ENCODE results near the gene KHNYN.

The KHNYN gene

GRCh38 chr14:24409192-24409591 lies 20.6 kb upstream of the KHNYN start:
- no peak overlapping the region for H3K4me3 ChIP-seq
- no peaks in the 10 kb centered on the region for H3K36me3 ChIP-seq (replicated peaks)
- no peaks in the 10 kb centered on the region for H3K9me3 ChIP-seq
- H3K27me3 ChIP-seq (ENCODE audit: low read depth), result no peaks in the 10 kb centered on the region
- in situ Hi-C loops (cut with MboI; ENCODE audit: low sequenced_read_pairs), result no loop called here
- peaks cover 11% of the 10 kb centered on the region for H3K4me1 ChIP-seq
- no peak for DNase-seq (ENCODE audit: low spot score in 2 of 2)

- in situ Hi-C loops (cut with MboI; ENCODE audit: low sequenced_read_pairs), result no loop called here
- DNase-seq (ENCODE audit: low spot score in 2 of 2), result no peak
- Histone ChIP-seq H3K36me3 (replicated peaks) (no peaks in the 10 kb centered on the region), H3K4me1 (peaks cover 3% of the 10 kb centered on the region; the same call in 1 of the 2 replicates), H3K4me3 (no peak overlapping the region), H3K27me3 (ENCODE audit: low read depth) (no peaks in the 10 kb centered on the region), H3K9me3 (no peaks in the 10 kb centered on the region)
Observed at GRCh38 chr14:24409956-24410355, 19.8 kb upstream of the KHNYN start.

GRCh38 chr14:24411443-24412389 lies 18.0 kb upstream of the KHNYN start:
- Histone ChIP-seq H3K4me3 (no peak overlapping the region), H3K4me1 (no peaks in the 10 kb centered on the region), H3K36me3 (replicated peaks) (no peaks in the 10 kb centered on the region), H3K27me3 (ENCODE audit: low read depth) (no peaks in the 10 kb centered on the region), H3K9me3 (no peaks in the 10 kb centered on the region)
- DNase-seq (ENCODE audit: low spot score in 2 of 2), result peak; percentile 37 to 59
- in situ Hi-C loops (cut with MboI; ENCODE audit: low sequenced_read_pairs), result no loop called here

DNA sequence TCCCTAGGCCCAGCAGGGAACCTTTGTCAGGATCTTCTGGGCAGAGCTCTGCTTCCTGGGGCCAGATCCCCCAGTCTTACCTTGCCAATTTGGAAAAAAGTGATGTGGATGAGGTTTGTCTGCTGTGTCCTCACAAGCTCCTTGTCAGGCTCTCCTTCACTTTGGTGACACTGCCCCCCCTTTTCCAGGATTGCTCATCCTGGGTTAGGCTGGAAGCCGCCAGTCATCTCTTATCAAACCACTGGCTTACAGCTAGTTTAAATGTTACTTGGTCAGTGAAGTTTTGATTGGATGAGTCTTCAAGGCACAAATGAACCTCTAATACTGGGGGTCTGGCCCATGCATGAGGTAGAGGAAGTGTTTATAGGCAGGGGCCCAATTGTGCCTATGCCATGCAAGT lies 15.7 kb upstream of the KHNYN start:
- Histone ChIP-seq H3K36me3 (replicated peaks) (no peaks in the 10 kb centered on the region), H3K9me3 (no peaks in the 10 kb centered on the region), H3K27me3 (ENCODE audit: low read depth) (no peaks in the 10 kb centered on the region), H3K4me1 (no peaks in the 10 kb centered on the region), H3K4me3 (no peak overlapping the region)
- DNase-seq (ENCODE audit: low spot score in 2 of 2), result no peak
- in situ Hi-C loops (cut with MboI; ENCODE audit: low sequenced_read_pairs), result no loop called here

- Histone ChIP-seq H3K4me1 (no peaks in the 10 kb centered on the region), H3K9me3 (no peaks in the 10 kb centered on the region), H3K4me3 (no peak overlapping the region), H3K36me3 (replicated peaks) (no peaks in the 10 kb centered on the region), H3K27me3 (ENCODE audit: low read depth) (no peaks in the 10 kb centered on the region)
- in situ Hi-C loops (cut with MboI; ENCODE audit: low sequenced_read_pairs), result no loop called here
- no peak for DNase-seq (ENCODE audit: low spot score in 2 of 2)
Observed at GRCh38 chr14:24414732-24415420, 14.9 kb upstream of the KHNYN start.

DNA sequence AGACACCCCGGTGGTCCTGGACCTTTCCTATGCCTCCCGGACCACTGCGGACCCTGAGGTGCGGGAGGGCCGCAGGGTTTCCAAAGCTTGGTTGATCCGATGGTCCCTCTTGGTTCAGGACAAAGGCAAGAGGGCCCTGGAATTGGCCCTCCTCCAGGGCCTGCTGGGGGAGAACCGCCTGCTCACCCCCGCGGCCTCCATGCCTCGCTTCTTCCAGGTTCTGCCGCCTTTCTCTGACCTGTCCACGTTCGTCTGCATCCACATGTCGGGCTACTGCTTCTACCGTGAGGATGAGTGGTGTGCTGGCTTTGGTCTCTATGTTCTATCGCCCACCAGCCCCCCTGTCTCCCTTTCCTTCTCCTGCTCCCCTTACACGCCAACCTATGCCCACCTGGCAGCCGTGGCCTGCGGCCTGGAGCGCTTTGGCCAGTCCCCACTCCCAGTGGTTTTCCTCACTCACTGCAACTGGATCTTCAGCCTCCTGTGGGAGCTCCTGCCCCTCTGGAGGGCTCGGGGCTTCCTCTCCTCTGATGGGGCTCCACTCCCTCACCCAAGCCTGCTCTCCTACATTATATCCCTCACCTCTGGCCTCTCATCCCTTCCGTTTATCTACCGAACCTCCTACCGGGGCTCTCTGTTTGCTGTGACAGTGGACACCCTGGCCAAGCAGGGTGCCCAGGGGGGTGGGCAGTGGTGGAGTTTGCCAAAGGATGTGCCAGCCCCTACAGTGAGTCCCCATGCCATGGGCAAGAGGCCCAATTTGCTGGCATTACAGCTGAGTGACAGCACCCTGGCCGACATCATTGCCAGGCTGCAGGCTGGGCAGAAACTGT lies 14.1 kb upstream of the KHNYN start:
- H3K4me1 ChIP-seq, result no peaks in the 10 kb centered on the region
- in situ Hi-C loops (cut with MboI; ENCODE audit: low sequenced_read_pairs), result no loop called here

GRCh38 chr14:24416254-24416931 lies 13.4 kb upstream of the KHNYN start:
- in situ Hi-C loops (cut with MboI; ENCODE audit: low sequenced_read_pairs), result no loop called here
- Histone ChIP-seq H3K4me1 (no peaks in the 10 kb centered on the region), H3K4me3 (no peak overlapping the region), H3K36me3 (replicated peaks) (no peaks in the 10 kb centered on the region), H3K27me3 (ENCODE audit: low read depth) (no peaks in the 10 kb centered on the region), H3K9me3 (no peaks in the 10 kb centered on the region)
- DNase-seq (ENCODE audit: low spot score in 2 of 2), result no peak

More for the DNA sequence above, 14.1 kb upstream of the KHNYN start:
- Histone ChIP-seq H3K27me3 (ENCODE audit: low read depth) (no peaks in the 10 kb centered on the region), H3K36me3 (replicated peaks) (no peaks in the 10 kb centered on the region), H3K4me3 (no peak overlapping the region), H3K9me3 (no peaks in the 10 kb centered on the region)
- DNase-seq (ENCODE audit: low spot score in 2 of 2), result no peak

GRCh38 chr14:24416932-24417619 lies 12.7 kb upstream of the KHNYN start:
- no peak for DNase-seq (ENCODE audit: low spot score in 2 of 2)

DNA sequence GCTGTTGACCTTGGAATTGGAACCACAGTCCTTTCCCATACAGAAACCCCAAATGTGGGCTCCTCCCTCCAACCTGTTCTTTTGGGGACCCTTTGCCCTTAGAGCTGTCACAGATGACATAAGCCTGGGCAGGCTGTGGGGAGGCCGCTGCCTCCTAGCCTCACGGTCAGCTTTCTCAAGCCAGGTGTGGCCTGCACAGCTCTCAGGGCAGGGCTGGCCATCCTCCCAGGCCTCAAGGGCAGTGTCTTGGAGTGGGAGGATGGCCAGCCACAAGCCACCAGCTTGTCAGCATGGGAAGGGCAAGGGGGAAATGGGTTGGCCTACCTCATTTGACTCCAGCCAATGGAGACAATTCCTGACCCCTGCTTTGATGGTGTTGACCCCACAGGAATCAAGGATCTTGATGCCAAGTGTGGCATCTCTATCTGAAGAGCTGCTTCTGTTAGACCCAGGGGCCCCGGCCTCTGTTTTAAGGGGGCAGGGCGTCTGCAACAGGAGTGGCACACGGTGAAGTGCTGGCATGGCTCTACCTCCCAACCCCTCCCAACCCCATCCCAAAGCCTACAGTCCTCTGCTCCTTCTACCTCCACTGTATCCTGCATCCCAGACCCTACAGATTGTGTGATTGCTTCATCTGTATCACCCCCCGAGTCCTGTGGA lies 11.8 kb upstream of the KHNYN start:
- Histone ChIP-seq H3K4me1 (no peaks in the 10 kb centered on the region), H3K27me3 (ENCODE audit: low read depth) (no peaks in the 10 kb centered on the region), H3K9me3 (no peaks in the 10 kb centered on the region), H3K36me3 (replicated peaks) (no peaks in the 10 kb centered on the region), H3K4me3 (no peak overlapping the region)
- DNase-seq (ENCODE audit: low spot score in 2 of 2), result no peak
- in situ Hi-C loops (cut with MboI; ENCODE audit: low sequenced_read_pairs), result no loop called here

More at GRCh38 chr14:24416932-24417619, 12.7 kb upstream of the KHNYN start:
- H3K4me1 ChIP-seq, result no peaks in the 10 kb centered on the region
- H3K27me3 ChIP-seq (ENCODE audit: low read depth), result no peaks in the 10 kb centered on the region
- no peaks in the 10 kb centered on the region for H3K9me3 ChIP-seq
- no peaks in the 10 kb centered on the region for H3K36me3 ChIP-seq (replicated peaks)
- in situ Hi-C loops (cut with MboI; ENCODE audit: low sequenced_read_pairs), result no loop called here
- no peak overlapping the region for H3K4me3 ChIP-seq

- Histone ChIP-seq H3K27me3 (ENCODE audit: low read depth) (no peaks in the 10 kb centered on the region), H3K4me1 (no peaks in the 10 kb centered on the region), H3K9me3 (no peaks in the 10 kb centered on the region), H3K36me3 (replicated peaks) (no peaks in the 10 kb centered on the region), H3K4me3 (no peak overlapping the region)
- DNase-seq (ENCODE audit: low spot score in 2 of 2), result no peak
- in situ Hi-C loops (cut with MboI; ENCODE audit: low sequenced_read_pairs), result no loop called here
Observed at GRCh38 chr14:24418492-24418873, 11.3 kb upstream of the KHNYN start.

GRCh38 chr14:24422261-24422660 lies 7.5 kb upstream of the KHNYN start:
- Histone ChIP-seq H3K27me3 (ENCODE audit: low read depth) (no peaks in the 10 kb centered on the region), H3K4me1 (no peaks in the 10 kb centered on the region), H3K4me3 (no peak overlapping the region), H3K36me3 (replicated peaks) (no peaks in the 10 kb centered on the region), H3K9me3 (no peaks in the 10 kb centered on the region)
- in situ Hi-C loops (cut with MboI; ENCODE audit: low sequenced_read_pairs), result no loop called here
- no peak for DNase-seq (ENCODE audit: low spot score in 2 of 2)

DNA sequence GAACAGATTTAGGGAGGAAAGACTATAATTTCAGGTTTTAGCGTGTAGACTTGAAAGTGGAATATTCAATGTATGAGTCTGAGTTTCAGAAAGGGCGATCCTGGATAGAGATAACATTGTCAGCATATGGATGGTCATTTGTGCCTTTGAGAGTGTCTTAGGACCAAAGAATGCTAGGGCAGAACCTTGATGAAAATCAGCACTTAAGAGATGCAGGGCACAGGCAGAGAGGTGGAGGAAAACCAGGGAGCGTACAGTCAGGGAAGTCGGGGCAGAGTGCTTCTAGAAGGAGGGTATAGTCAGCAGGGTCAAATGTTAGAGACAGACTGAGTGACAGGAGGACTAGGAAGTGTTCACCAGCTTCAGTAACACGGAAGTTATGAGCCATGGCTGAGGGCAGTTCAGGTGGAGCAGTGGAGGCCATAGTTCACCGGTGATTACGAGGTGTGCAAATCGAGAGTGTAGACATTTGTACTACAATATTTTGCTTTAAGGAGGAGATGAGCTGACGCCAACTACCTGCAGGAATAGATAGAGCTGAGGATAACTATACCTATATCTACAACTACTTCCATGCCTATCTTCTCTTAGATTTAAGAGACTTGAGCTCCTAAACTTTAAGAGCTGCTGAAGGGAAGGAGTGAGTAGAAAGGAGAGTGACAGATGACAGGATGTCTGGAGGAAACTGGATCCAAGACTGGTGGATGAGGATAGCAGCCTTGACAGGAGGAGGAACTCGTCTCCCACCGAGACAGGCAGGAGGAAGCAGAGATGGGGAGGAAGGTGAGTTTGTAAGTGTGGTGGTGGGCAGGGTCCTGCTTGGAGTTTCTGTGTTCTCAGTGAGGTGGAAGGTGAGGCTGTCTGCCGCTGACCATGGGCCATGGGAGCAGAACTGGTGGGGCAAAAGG lies 6.8 kb upstream of the KHNYN start:
- no peak for DNase-seq (ENCODE audit: low spot score in 2 of 2)
- Histone ChIP-seq H3K27me3 (ENCODE audit: low read depth) (no peaks in the 10 kb centered on the region), H3K36me3 (replicated peaks) (no peaks in the 10 kb centered on the region), H3K4me3 (no peak overlapping the region), H3K9me3 (no peaks in the 10 kb centered on the region), H3K4me1 (no peaks in the 10 kb centered on the region)
- in situ Hi-C loops (cut with MboI; ENCODE audit: low sequenced_read_pairs), result no loop called here

Data from HAP-1 (cell line).